Measurements from ENCODE around the gene ZNF254.

Gene ZNF254

DNA sequence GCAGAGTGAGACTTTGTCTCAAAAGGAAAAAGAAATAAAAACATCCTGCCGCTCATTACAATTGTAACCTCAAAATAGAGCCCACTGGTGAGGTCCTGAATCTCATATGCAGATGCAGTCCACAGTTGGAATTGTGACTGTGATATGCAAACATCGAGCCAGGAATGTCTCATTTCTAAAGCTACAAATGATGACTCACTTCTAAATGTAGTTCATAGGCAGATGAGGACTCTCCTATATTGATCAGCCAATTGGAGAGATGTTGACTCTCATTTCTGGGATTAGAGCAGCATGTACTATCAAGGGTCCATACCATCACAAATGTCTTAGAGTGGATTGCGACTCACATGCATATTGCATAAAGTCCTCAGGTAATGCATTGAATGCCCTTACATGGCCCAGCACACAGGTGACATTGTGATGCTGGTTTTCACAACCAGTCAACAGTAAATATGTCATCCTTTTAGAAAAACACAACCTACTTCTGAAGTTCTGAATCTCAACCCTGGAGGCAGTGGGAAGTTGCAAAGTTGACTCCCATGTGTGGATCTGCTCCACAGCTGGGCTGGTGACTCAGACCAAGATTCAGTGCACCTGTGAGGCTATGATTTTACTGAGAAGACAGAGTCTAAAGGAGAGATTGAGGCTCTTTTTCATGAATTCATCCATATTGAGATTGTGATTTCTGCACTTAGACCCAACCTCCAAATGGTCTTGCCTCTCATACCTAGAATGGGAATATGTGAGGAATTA, 16.9 kb upstream of the ZNF254 start:
- Histone ChIP-seq H3K27ac (ENCODE audit: extremely low read depth, low read depth, low read length) (no peak overlapping the region), H3K4me3 (ENCODE audit: low read depth, low read length) (no peak overlapping the region), H3K4me1 (ENCODE audit: control insufficient read depth, insufficient read depth, low read length) (no peaks in the 10 kb centered on the region), H3K9me3 (ENCODE audit: control insufficient read depth, insufficient read depth, low read depth, low read length) (no peaks in the 10 kb centered on the region), H3K36me3 (ENCODE audit: control insufficient read depth in 2 of 2, insufficient read depth in 1 of 2, low read length in 2 of 2) (peaks cover 12 to 80% of the 10 kb centered on the region in 2 experiments; a peak in 2 of 3 replicates)
- TF ChIP-seq, protein P1, sequence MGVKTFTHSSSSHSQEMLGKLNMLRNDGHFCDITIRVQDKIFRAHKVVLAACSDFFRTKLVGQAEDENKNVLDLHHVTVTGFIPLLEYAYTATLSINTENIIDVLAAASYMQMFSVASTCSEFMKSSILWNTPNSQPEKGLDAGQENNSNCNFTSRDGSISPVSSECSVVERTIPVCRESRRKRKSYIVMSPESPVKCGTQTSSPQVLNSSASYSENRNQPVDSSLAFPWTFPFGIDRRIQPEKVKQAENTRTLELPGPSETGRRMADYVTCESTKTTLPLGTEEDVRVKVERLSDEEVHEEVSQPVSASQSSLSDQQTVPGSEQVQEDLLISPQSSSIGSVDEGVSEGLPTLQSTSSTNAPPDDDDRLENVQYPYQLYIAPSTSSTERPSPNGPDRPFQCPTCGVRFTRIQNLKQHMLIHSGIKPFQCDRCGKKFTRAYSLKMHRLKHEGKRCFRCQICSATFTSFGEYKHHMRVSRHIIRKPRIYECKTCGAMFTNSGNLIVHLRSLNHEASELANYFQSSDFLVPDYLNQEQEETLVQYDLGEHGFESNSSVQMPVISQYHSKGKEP (tag by site-specific recombination; IDR thresholded peaks at IDR 0.05): no peak
- no peak for TF ChIP-seq ZBTB11 (tag by site-specific recombination; conservative IDR thresholded peaks at IDR 0.05; ENCODE audit: low read depth)
- TF ChIP-seq ZNF792 (tag by site-specific recombination; IDR thresholded peaks at IDR 0.05): no peak
- no peak for TF ChIP-seq ZSCAN16 (tag by site-specific recombination; IDR thresholded peaks at IDR 0.05)
- TF ChIP-seq REPIN1 (tag by site-specific recombination; IDR thresholded peaks at IDR 0.05; ENCODE audit: low read depth): no peak
- no peak for TF ChIP-seq MYNN (tag by site-specific recombination; IDR thresholded peaks at IDR 0.05; ENCODE audit: borderline replicate concordance)
- TF ChIP-seq ZNF600 (tag by site-specific recombination; IDR thresholded peaks at IDR 0.05): no peak
- TF ChIP-seq, protein P2, sequence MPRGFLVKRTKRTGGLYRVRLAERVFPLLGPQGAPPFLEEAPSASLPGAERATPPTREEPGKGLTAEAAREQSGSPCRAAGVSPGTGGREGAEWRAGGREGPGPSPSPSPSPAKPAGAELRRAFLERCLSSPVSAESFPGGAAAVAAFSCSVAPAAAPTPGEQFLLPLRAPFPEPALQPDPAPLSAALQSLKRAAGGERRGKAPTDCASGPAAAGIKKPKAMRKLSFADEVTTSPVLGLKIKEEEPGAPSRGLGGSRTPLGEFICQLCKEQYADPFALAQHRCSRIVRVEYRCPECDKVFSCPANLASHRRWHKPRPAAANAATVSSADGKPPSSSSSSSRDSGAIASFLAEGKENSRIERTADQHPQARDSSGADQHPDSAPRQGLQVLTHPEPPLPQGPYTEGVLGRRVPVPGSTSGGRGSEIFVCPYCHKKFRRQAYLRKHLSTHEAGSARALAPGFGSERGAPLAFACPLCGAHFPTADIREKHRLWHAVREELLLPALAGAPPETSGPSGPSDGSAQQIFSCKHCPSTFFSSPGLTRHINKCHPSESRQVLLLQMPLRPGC (tag by site-specific recombination; IDR thresholded peaks at IDR 0.05): no peak
- TF ChIP-seq SP7 (tag by site-specific recombination; IDR thresholded peaks at IDR 0.05): no peak
- TF ChIP-seq ZNF239 (tag by site-specific recombination; IDR thresholded peaks at IDR 0.05): no peak
- no peak for TF ChIP-seq ZNF791 (tag by site-specific recombination; IDR thresholded peaks at IDR 0.05)
- no peak for TF ChIP-seq YY1 (tag by site-specific recombination; IDR thresholded peaks at IDR 0.05)
- TF ChIP-seq KLF9 (tag by site-specific recombination; IDR thresholded peaks at IDR 0.05; ENCODE audit: low read depth): no peak
- ChIA-PET CTCF (no interaction called here), POLR2A (no interaction called here)

DNA sequence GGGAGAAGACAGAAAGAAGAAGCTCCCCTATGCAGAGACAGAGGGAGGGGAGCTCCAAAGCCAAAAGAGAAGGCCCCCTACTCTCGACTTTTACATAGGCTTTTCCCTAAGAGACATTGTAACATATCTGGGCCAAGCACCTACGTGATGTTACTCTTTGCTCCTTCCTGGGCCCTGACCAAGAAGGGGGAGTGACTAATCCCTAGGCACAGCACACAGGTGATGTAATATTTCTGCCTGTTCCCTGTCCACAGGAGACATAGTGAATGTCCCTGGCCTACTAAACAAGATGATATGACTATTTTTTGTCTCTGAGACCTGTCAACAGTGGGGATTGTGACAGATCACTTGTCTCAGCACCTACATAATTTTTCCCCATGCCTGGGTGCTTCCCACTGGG, 15.9 kb upstream of the ZNF254 start:
- Histone ChIP-seq H3K4me3 (ENCODE audit: low read depth, low read length) (no peak overlapping the region), H3K27ac (ENCODE audit: extremely low read depth, low read depth, low read length) (no peak overlapping the region), H3K36me3 (ENCODE audit: control insufficient read depth in 2 of 2, insufficient read depth in 1 of 2, low read length in 2 of 2) (peaks cover 12 to 70% of the 10 kb centered on the region in 2 experiments; a peak in 2 of 3 replicates), H3K4me1 (ENCODE audit: control insufficient read depth, insufficient read depth, low read length) (no peaks in the 10 kb centered on the region), H3K9me3 (ENCODE audit: control insufficient read depth, insufficient read depth, low read depth, low read length) (no peaks in the 10 kb centered on the region)
- ChIA-PET CTCF (no interaction called here), POLR2A (no interaction called here)
- no peak for TF ChIP-seq ZFP69B (tag by site-specific recombination; IDR thresholded peaks at IDR 0.05)
- no peak for TF ChIP-seq PRDM1 (tag by site-specific recombination; IDR thresholded peaks at IDR 0.05)
- no peak for TF ChIP-seq SP7 (tag by site-specific recombination; IDR thresholded peaks at IDR 0.05)
- no peak for TF ChIP-seq ZNF654 (tag by site-specific recombination; IDR thresholded peaks at IDR 0.05; ENCODE audit: low read depth)
- TF ChIP-seq, protein P3, sequence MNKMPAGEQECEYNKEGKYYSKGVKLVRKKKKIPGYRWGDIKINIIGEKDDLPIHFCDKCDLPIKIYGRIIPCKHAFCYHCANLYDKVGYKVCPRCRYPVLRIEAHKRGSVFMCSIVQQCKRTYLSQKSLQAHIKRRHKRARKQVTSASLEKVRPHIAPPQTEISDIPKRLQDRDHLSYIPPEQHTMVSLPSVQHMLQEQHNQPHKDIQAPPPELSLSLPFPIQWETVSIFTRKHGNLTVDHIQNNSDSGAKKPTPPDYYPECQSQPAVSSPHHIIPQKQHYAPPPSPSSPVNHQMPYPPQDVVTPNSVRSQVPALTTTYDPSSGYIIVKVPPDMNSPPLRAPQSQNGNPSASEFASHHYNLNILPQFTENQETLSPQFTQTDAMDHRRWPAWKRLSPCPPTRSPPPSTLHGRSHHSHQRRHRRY (tag by site-specific recombination; IDR thresholded peaks at IDR 0.05): no peak
- TF ChIP-seq ZNF623 (tag by site-specific recombination; IDR thresholded peaks at IDR 0.05): no peak
- no peak for TF ChIP-seq ZNF560 (tag by site-specific recombination; IDR thresholded peaks at IDR 0.05; ENCODE audit: borderline replicate concordance)
- TF ChIP-seq ZNF324 (tag by site-specific recombination; IDR thresholded peaks at IDR 0.05): no peak
- TF ChIP-seq AEBP2 (tag by site-specific recombination; IDR thresholded peaks at IDR 0.05; ENCODE audit: borderline replicate concordance): no peak
- TF ChIP-seq ZNF701 (tag by site-specific recombination; IDR thresholded peaks at IDR 0.05): no peak
- no peak for TF ChIP-seq ZNF350 (tag by site-specific recombination; IDR thresholded peaks at IDR 0.05)
- TF ChIP-seq MYNN (tag by site-specific recombination; IDR thresholded peaks at IDR 0.05; ENCODE audit: borderline replicate concordance): no peak
- no peak for TF ChIP-seq ZNF37A (tag by site-specific recombination; IDR thresholded peaks at IDR 0.05)
- TF ChIP-seq ZNF544 (tag by site-specific recombination; IDR thresholded peaks at IDR 0.05): no peak
- TF ChIP-seq ZNF791 (tag by site-specific recombination; IDR thresholded peaks at IDR 0.05): no peak
- no peak for TF ChIP-seq ZSCAN23 (tag by site-specific recombination; IDR thresholded peaks at IDR 0.05)
- TF ChIP-seq MEIS1 (CRISPR knock-in tag; IDR thresholded peaks at IDR 0.05; ENCODE audit: borderline replicate concordance): no peak
